Mesendoderm (in vitro differentiated cells): ENCODE data around the gene P4HA3.

ENCODE experiments used
- DNase-seq: peaks from one replicate; pipeline ENCODE4 v3.0.0; 2013
- H2AK5ac ChIP-seq: 2 replicates; pipeline ENCODE4 v1.6.1; 2013; ENCODE audit warnings: low read length, inconsistent platforms
- H2BK120ac ChIP-seq: 2 replicates; pipeline ENCODE4 v1.6.1; 2013; ENCODE audit warnings: low read depth, mild to moderate bottlenecking, low read length, moderate library complexity, mixed read lengths
- H2BK15ac ChIP-seq: replicated peaks from 2 replicates; pipeline ENCODE4 v1.6.1; 2013; ENCODE audit warnings: low read depth, mild to moderate bottlenecking, moderate library complexity
- H2BK5ac ChIP-seq: 2 replicates; pipeline ENCODE4 v1.6.1; 2013; ENCODE audit warnings: low read length, inconsistent platforms
- H3K18ac ChIP-seq: 2 replicates; pipeline ENCODE4 v1.6.1; 2013; ENCODE audit warnings: mild to moderate bottlenecking, low read length, mixed read lengths
- H3K23ac ChIP-seq: one replicate; pipeline ENCODE4 v1.6.1; 2013; ENCODE audit warnings: low read length
- H3K27ac ChIP-seq: 2 replicates; pipeline ENCODE4 v1.5.1; 2013; ENCODE audit warnings: low read depth, mild to moderate bottlenecking, inconsistent platforms, low read length, moderate library complexity
- H3K27me3 ChIP-seq: 2 replicates; pipeline ENCODE4 v1.6.1; 2013; ENCODE audit warnings: low read length, control low read depth, mild to moderate bottlenecking, inconsistent platforms; ENCODE audit not compliant: insufficient read depth, poor library complexity
- H3K36me3 ChIP-seq: 2 replicates; pipeline ENCODE4 v1.6.1; 2013; ENCODE audit warnings: low read length, inconsistent platforms; ENCODE audit not compliant: control insufficient read depth, insufficient read depth
- H3K4ac ChIP-seq: one replicate; pipeline ENCODE4 v1.6.1; 2013; ENCODE audit warnings: low read depth, mild to moderate bottlenecking, low read length, moderate library complexity
- H3K4me1 ChIP-seq: 2 replicates; pipeline ENCODE4 v1.6.1; 2013; ENCODE audit warnings: low read depth, low read length, inconsistent platforms; ENCODE audit not compliant: control insufficient read depth
- H3K4me2 ChIP-seq: 2 replicates; pipeline ENCODE4 v1.6.1; 2013; ENCODE audit warnings: low read length
- H3K4me3 ChIP-seq: 2 replicates; pipeline ENCODE4 v1.5.1; 2013; ENCODE audit warnings: mild to moderate bottlenecking, low read length
- H3K56ac ChIP-seq: one replicate; pipeline ENCODE4 v1.6.1; 2013; ENCODE audit warnings: low read length
- H3K79me1 ChIP-seq: 2 replicates; pipeline ENCODE4 v1.6.1; 2013; ENCODE audit warnings: low read length, inconsistent platforms
- H3K79me2 ChIP-seq: 2 replicates; pipeline ENCODE4 v1.6.1; 2013; ENCODE audit warnings: mild to moderate bottlenecking, low read length; ENCODE audit not compliant: control insufficient read depth, insufficient read depth
- H3K9ac ChIP-seq: 2 replicates; pipeline ENCODE4 v1.6.1; 2013; ENCODE audit warnings: low read length, inconsistent platforms
- H4K5ac ChIP-seq: one replicate; pipeline ENCODE4 v1.6.1; 2013; ENCODE audit warnings: low read length
- H4K8ac ChIP-seq: one replicate; pipeline ENCODE4 v1.6.1; 2013; ENCODE audit warnings: low read depth, mild to moderate bottlenecking, control low read depth, low read length, moderate library complexity
- WGBS: extraction: QIAGEN DNeasy Blood & Tissue Kit; methylation state at CpG from one replicate; pipeline ENCODE4 v1.1.7; 2013; ENCODE audit warnings: low lambda C conversion rate, missing lambda C conversion rate; ENCODE audit not compliant: insufficient coverage; ENCODE audit errors: extremely low coverage; 5-methylcytosine and 5-hydroxymethylcytosine counted together

P4HA3 gene

DNA sequence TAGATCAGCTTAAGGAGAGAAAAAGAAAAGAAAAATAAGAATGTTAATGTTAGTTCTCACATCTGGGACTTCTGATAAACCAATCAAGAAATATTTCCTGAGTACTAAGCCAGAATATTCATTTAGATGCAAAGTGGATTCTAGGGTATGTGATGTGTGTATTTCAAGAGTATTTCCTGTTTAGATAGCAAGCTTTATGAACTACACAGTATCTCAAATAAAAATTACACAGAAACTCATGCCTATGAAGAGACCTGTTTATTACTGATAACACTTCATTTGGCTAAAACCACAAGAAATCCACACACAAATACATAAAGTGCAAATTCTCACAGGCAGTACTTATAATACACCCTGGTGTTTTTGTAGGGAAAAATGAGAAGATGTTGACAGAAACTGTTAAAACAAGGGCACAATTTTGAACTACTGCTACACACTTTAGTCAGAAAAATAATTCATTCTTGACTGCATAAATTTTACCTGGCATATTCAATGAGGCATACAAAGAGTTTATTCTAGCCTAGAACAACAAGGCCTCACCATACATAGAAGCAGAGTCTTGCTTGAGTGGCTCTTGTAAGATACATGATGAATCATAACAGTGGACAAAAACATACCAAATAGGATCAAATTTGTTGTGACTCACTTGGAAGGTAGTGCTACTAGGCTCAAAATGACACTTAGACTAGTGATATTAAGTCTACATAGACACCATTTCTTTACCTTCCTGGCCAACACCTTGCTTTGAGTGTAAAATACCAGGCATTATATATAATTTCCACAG, 18.8 kb upstream of the P4HA3 start:
- no peak overlapping the region for H3K4ac ChIP-seq
- no peak overlapping the region for H4K5ac ChIP-seq
- H4K8ac ChIP-seq = no peak overlapping the region
- no peak overlapping the region for H3K18ac ChIP-seq
- no peak for DNase-seq
- H3K56ac ChIP-seq = no peak overlapping the region
- H3K4me2 ChIP-seq = no peak overlapping the region
- no peaks in the 10 kb centered on the region for H3K36me3 ChIP-seq
- H2AK5ac ChIP-seq = no peak overlapping the region
- H3K79me1 ChIP-seq = no peaks in the 10 kb centered on the region
- H3K4me1 ChIP-seq = no peaks in the 10 kb centered on the region
- no peak overlapping the region for H3K27ac ChIP-seq
- H3K4me3 ChIP-seq = no peak overlapping the region
- H3K27me3 ChIP-seq = no peaks in the 10 kb centered on the region
- no peak overlapping the region for H2BK15ac ChIP-seq
- H2BK120ac ChIP-seq = no peak overlapping the region
- H3K79me2 ChIP-seq = no peaks in the 10 kb centered on the region
- no peak overlapping the region for H3K23ac ChIP-seq
- no peak overlapping the region for H3K9ac ChIP-seq
- no peak overlapping the region for H2BK5ac ChIP-seq

DNA sequence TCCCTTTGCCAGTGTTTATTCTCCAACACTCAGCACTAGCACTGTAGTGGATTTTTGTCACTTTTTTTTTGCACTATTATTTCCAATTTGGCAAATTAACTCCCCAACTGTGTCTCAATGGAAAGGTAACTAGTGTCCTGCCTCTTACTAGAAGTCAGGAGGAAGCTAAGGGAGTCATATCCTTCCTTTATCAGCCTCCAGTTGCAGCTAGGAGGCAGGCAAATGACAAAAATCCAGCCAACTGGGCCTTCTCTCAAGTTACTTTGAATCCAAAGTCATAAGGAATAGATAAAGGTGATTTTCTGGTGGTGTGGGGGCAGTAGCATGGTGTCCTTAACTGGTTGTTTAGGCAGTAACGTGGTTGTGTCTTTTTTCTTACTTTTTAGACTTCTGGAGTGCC, 15.6 kb upstream of the P4HA3 start:
- no peaks in the 10 kb centered on the region for H3K79me2 ChIP-seq
- H3K4ac ChIP-seq = no peak overlapping the region
- H3K18ac ChIP-seq = no peak overlapping the region
- H3K27me3 ChIP-seq = no peaks in the 10 kb centered on the region
- no peaks in the 10 kb centered on the region for H3K4me1 ChIP-seq
- no CpG with 5 or more reads among the region's 1 CpG for WGBS
- H4K5ac ChIP-seq = no peak overlapping the region
- no peak overlapping the region for H3K4me2 ChIP-seq
- no peak overlapping the region for H3K27ac ChIP-seq
- no peak overlapping the region for H4K8ac ChIP-seq
- H3K56ac ChIP-seq = no peak overlapping the region
- H2BK5ac ChIP-seq = no peak overlapping the region
- H2BK120ac ChIP-seq = no peak overlapping the region
- H2BK15ac ChIP-seq = no peak overlapping the region
- no peaks in the 10 kb centered on the region for H3K36me3 ChIP-seq
- DNase-seq = no peak
- no peak overlapping the region for H3K9ac ChIP-seq
- no peaks in the 10 kb centered on the region for H3K79me1 ChIP-seq
- no peak overlapping the region for H2AK5ac ChIP-seq
- no peak overlapping the region for H3K4me3 ChIP-seq
- H3K23ac ChIP-seq = no peak overlapping the region

DNA sequence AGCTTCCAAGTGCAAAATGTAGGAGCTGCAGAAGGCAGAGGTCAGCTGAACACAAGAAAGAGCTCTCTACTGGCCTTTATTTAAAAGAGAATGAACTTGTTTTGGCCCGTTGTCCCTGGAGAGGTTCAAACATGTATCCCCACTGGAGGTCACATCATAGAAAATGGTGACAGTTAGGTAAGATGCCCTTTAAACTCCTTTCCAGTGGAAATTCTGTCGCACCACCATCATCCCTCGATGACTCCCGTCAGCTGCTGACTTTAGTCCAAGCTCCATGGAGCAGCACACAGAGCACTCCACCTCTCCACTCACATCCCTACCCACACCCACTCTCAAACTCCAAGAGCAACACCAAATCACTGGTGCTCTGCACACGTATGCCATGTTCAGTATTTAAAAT, 15.2 kb upstream of the P4HA3 start:
- Histone ChIP-seq H3K18ac (no peak overlapping the region), H2BK5ac (no peak overlapping the region), H3K4ac (no peak overlapping the region), H3K4me3 (no peak overlapping the region), H2AK5ac (no peak overlapping the region), H3K4me2 (no peak overlapping the region), H3K56ac (no peak overlapping the region), H3K79me2 (no peaks in the 10 kb centered on the region), H3K27ac (no peak overlapping the region), H3K4me1 (no peaks in the 10 kb centered on the region), H3K23ac (no peak overlapping the region), H2BK15ac (no peak overlapping the region), H3K9ac (no peak overlapping the region), H4K5ac (no peak overlapping the region), H4K8ac (no peak overlapping the region), H3K79me1 (no peaks in the 10 kb centered on the region), H3K27me3 (no peaks in the 10 kb centered on the region), H3K36me3 (no peaks in the 10 kb centered on the region), H2BK120ac (no peak overlapping the region)
- no peak for DNase-seq
- whole genome bisulfite sequencing = no CpG with 5 or more reads among the region's 5 CpGs

DNA sequence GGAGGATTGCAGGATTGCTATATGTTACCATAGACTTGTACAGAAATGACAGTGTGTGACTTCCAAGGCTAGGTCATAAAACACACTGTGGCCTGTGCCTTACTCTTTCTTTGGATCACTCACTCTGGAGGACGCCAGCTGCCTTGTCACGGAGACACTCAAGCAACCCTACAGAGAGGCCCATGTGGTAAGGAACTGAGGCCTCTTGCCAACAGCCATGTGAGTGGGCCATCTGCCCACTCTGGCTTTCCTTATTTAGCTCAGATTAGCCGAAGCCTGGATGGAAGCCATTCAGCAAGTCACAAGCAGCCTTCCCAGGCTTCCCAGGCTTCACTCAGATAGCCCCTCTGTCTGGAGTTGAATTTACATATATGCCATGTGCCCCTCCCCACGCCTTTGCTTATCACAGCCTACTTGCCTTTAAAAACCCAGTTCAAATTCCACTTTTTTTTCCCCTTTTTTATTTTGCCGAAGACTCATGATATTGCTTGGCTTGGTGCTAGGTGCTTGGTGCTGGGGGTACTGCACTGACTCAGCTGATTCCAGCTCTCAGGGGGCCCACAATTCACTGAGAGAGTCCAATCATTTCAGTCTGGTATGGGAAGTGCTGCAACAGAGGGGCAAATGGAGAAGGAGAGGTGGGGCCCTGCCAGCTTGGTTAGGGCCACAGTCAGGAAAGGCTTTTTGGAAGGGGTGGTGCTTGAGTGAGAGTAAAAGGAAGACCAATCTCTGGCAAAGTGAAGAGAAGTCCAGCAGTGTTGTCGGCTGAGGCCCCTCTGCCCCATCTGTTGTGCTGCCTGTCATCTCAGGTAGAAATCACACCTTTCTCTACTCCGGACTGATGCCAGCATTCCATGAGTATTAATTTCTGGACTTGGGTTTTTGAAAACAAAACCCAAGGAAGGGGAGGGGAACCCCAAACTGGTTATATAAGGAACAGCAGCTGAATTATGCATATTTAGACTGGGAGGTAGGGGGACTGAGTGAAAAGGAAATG, 14.5 kb upstream of the P4HA3 start:
- Histone ChIP-seq H3K4me1 (no peaks in the 10 kb centered on the region), H3K18ac (no peak overlapping the region), H3K27me3 (no peaks in the 10 kb centered on the region), H4K5ac (no peak overlapping the region), H3K56ac (peak overlapping the region; percentile 1), H3K23ac (no peak overlapping the region), H3K4me2 (no peak overlapping the region), H3K36me3 (no peaks in the 10 kb centered on the region), H3K79me1 (no peaks in the 10 kb centered on the region), H2BK15ac (no peak overlapping the region), H2BK120ac (no peak overlapping the region), H2BK5ac (no peak overlapping the region), H2AK5ac (no peak overlapping the region), H3K27ac (no peak overlapping the region), H4K8ac (no peak overlapping the region), H3K9ac (no peak overlapping the region), H3K4ac (no peak overlapping the region), H3K4me3 (no peak overlapping the region), H3K79me2 (no peaks in the 10 kb centered on the region)
- DNase-seq = no peak
- WGBS = no CpG with 5 or more reads among the region's 7 CpGs

DNA sequence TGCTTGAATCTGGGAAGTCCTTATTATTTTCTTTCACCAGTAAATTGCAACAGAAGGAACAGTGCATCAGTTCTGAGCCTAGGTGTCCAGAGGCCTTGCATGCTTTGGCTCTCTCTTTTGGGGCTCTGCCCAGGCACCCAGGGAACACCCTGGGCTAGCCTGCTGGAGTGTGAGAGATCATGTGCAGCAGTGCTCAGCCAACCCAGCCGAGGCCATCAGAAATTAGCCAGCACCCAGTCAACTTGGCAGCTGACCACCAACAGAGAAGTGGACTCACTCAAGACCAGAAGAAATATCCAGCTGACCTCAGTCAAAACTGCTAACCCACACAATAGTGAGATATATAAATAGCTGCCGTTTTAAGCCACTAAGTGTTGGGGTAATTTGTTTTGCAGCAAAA, 11.2 kb upstream of the P4HA3 start:
- Histone ChIP-seq H3K27ac (no peak overlapping the region), H2BK120ac (no peak overlapping the region), H3K27me3 (no peaks in the 10 kb centered on the region), H2BK15ac (no peak overlapping the region), H3K36me3 (no peaks in the 10 kb centered on the region), H3K9ac (no peak overlapping the region), H3K56ac (no peak overlapping the region), H4K5ac (no peak overlapping the region), H2BK5ac (no peak overlapping the region), H3K79me1 (no peaks in the 10 kb centered on the region), H3K4me2 (no peak overlapping the region), H3K4me1 (no peaks in the 10 kb centered on the region), H3K18ac (no peak overlapping the region), H4K8ac (no peak overlapping the region), H3K4ac (no peak overlapping the region), H2AK5ac (no peak overlapping the region), H3K79me2 (no peaks in the 10 kb centered on the region), H3K4me3 (no peak overlapping the region), H3K23ac (no peak overlapping the region)
- no peak for DNase-seq
- WGBS = no CpG with 5 or more reads among the region's 2 CpGs
